ENCODE data around the gene KIF20A.
"Not testable (repeated sequence)": the region's sequence is repeated elsewhere in the genome, so short reads cannot be mapped to it uniquely, and the experiment has no call there.

The KIF20A gene

GRCh38 chr5:138186002-138186447 lies 7.1 kb downstream of the KIF20A start:
- H3K9ac ChIP-seq (ENCODE audit: low read length), result no peak overlapping the region
- H3K9me3 ChIP-seq (ENCODE audit: control insufficient read depth, low read length), result no peaks in the 10 kb centered on the region
- H3K27me3 ChIP-seq (replicated peaks; ENCODE audit: control insufficient read depth, insufficient read depth, low read length), result no peaks in the 10 kb centered on the region
- no peak overlapping the region for H3K4me3 ChIP-seq (ENCODE audit: low read length)
- H3K4me1 ChIP-seq (ENCODE audit: control insufficient read depth, insufficient read depth, low read length), result no peaks in the 10 kb centered on the region
- peaks cover 73% of the 10 kb centered on the region for H3K36me3 ChIP-seq (ENCODE audit: control insufficient read depth, insufficient read depth, low read length, severe bottlenecking)
- no peak for DNase-seq (ENCODE audit: low read depth)

GRCh38 chr5:138188626-138189025 lies 9.7 kb downstream of the KIF20A start:
- Histone ChIP-seq H3K4me3 (ENCODE audit: low read length) (no peak overlapping the region), H3K27me3 (replicated peaks; ENCODE audit: control insufficient read depth, insufficient read depth, low read length) (no peaks in the 10 kb centered on the region), H3K4me1 (ENCODE audit: control insufficient read depth, insufficient read depth, low read length) (no peaks in the 10 kb centered on the region), H3K9me3 (ENCODE audit: control insufficient read depth, low read length) (no peaks in the 10 kb centered on the region), H3K36me3 (ENCODE audit: control insufficient read depth, insufficient read depth, low read length, severe bottlenecking) (peaks cover 88% of the 10 kb centered on the region), H3K9ac (ENCODE audit: low read length) (no peak overlapping the region)
- DNase-seq (ENCODE audit: low read depth), result no peak

GRCh38 chr5:138192826-138193225 lies 13.9 kb downstream of the KIF20A start:
- Histone ChIP-seq H3K36me3 (ENCODE audit: control insufficient read depth, insufficient read depth, low read length, severe bottlenecking) (peaks cover 54% of the 10 kb centered on the region), H3K4me1 (ENCODE audit: control insufficient read depth, insufficient read depth, low read length) (no peaks in the 10 kb centered on the region), H3K27me3 (replicated peaks; ENCODE audit: control insufficient read depth, insufficient read depth, low read length) (no peaks in the 10 kb centered on the region), H3K9ac (ENCODE audit: low read length) (no peak overlapping the region), H3K4me3 (ENCODE audit: low read length) (no peak overlapping the region), H3K9me3 (ENCODE audit: control insufficient read depth, low read length) (no peaks in the 10 kb centered on the region)
- no peak for DNase-seq (ENCODE audit: low read depth)

- not testable (repeated sequence) for DNase-seq (ENCODE audit: low read depth); H3K27me3 ChIP-seq (replicated peaks; ENCODE audit: control insufficient read depth, insufficient read depth, low read length); H3K4me1 ChIP-seq (ENCODE audit: control insufficient read depth, insufficient read depth, low read length); H3K4me3 ChIP-seq (ENCODE audit: low read length); H3K9ac ChIP-seq (ENCODE audit: low read length); H3K9me3 ChIP-seq (ENCODE audit: control insufficient read depth, low read length)
- H3K36me3 ChIP-seq (ENCODE audit: control insufficient read depth, insufficient read depth, low read length, severe bottlenecking), result peaks cover 54% of the 10 kb centered on the region
Observed at GRCh38 chr5:138193859-138194258, 14.9 kb downstream of the KIF20A start.

- peaks cover 12% of the 10 kb centered on the region for H3K4me1 ChIP-seq (ENCODE audit: control insufficient read depth, insufficient read depth, low read length)
- DNase-seq (ENCODE audit: low read depth), result no peak
- no peak overlapping the region for H3K9ac ChIP-seq (ENCODE audit: low read length)
- H3K4me3 ChIP-seq (ENCODE audit: low read length), result no peak overlapping the region
- no peaks in the 10 kb centered on the region for H3K9me3 ChIP-seq (ENCODE audit: control insufficient read depth, low read length)
- H3K36me3 ChIP-seq (ENCODE audit: control insufficient read depth, insufficient read depth, low read length, severe bottlenecking), result peaks cover 12% of the 10 kb centered on the region
- no peaks in the 10 kb centered on the region for H3K27me3 ChIP-seq (replicated peaks; ENCODE audit: control insufficient read depth, insufficient read depth, low read length)
Observed at GRCh38 chr5:138210985-138211384, 32.1 kb downstream of the KIF20A start.

GRCh38 chr5:138212828-138213160 lies 33.9 kb downstream of the KIF20A start:
- Histone ChIP-seq H3K4me3 (ENCODE audit: low read length) (peak overlapping the region; percentile 96), H3K4me1 (ENCODE audit: control insufficient read depth, insufficient read depth, low read length) (peaks cover 12% of the 10 kb centered on the region), H3K9ac (ENCODE audit: low read length) (peak overlapping the region; percentile 95), H3K36me3 (ENCODE audit: control insufficient read depth, insufficient read depth, low read length, severe bottlenecking) (no peaks in the 10 kb centered on the region), H3K27me3 (replicated peaks; ENCODE audit: control insufficient read depth, insufficient read depth, low read length) (no peaks in the 10 kb centered on the region), H3K9me3 (ENCODE audit: control insufficient read depth, low read length) (no peaks in the 10 kb centered on the region)
- DNase-seq (ENCODE audit: low read depth), result peak; percentile 58

- H3K36me3 ChIP-seq (ENCODE audit: control insufficient read depth, insufficient read depth, low read length, severe bottlenecking), result no peaks in the 10 kb centered on the region
- peak; percentile 99 for DNase-seq (ENCODE audit: low read depth)
- H3K4me1 ChIP-seq (ENCODE audit: control insufficient read depth, insufficient read depth, low read length), result peaks cover 12% of the 10 kb centered on the region
- peak within 1 kb of the TSS; percentile 96 for H3K4me3 ChIP-seq (ENCODE audit: low read length)
- H3K9ac ChIP-seq (ENCODE audit: low read length), result peak within 1 kb of the TSS; percentile 95
- no peaks in the 10 kb centered on the region for H3K9me3 ChIP-seq (ENCODE audit: control insufficient read depth, low read length)
- H3K27me3 ChIP-seq (replicated peaks; ENCODE audit: control insufficient read depth, insufficient read depth, low read length), result no peaks in the 10 kb centered on the region
Observed at GRCh38 chr5:138213161-138214029, 34.5 kb downstream of the KIF20A start, which contains the start of gene CDC23. CDC23 (minus strand) TSS chr5:138213323; CDS start chr5:138213312, 11 bp downstream.

GRCh38 chr5:138216799-138217198 lies 37.9 kb downstream of the KIF20A start:
- Histone ChIP-seq H3K4me3 (ENCODE audit: low read length) (no peak overlapping the region), H3K9ac (ENCODE audit: low read length) (no peak overlapping the region), H3K27me3 (replicated peaks; ENCODE audit: control insufficient read depth, insufficient read depth, low read length) (peaks cover 5% of the 10 kb centered on the region), H3K4me1 (ENCODE audit: control insufficient read depth, insufficient read depth, low read length) (peaks cover 11% of the 10 kb centered on the region), H3K36me3 (ENCODE audit: control insufficient read depth, insufficient read depth, low read length, severe bottlenecking) (no peaks in the 10 kb centered on the region), H3K9me3 (ENCODE audit: control insufficient read depth, low read length) (no peaks in the 10 kb centered on the region)
- DNase-seq (ENCODE audit: low read depth), result no peak

- peaks cover 19% of the 10 kb centered on the region for H3K27me3 ChIP-seq (replicated peaks; ENCODE audit: control insufficient read depth, insufficient read depth, low read length)
- no peaks in the 10 kb centered on the region for H3K36me3 ChIP-seq (ENCODE audit: control insufficient read depth, insufficient read depth, low read length, severe bottlenecking)
- peaks cover 19% of the 10 kb centered on the region for H3K9me3 ChIP-seq (ENCODE audit: control insufficient read depth, low read length)
- no peak overlapping the region for H3K9ac ChIP-seq (ENCODE audit: low read length)
- peaks cover 2% of the 10 kb centered on the region for H3K4me1 ChIP-seq (ENCODE audit: control insufficient read depth, insufficient read depth, low read length)
- DNase-seq (ENCODE audit: low read depth), result no peak
- no peak overlapping the region for H3K4me3 ChIP-seq (ENCODE audit: low read length)
Observed at GRCh38 chr5:138223532-138223931, 44.6 kb downstream of the KIF20A start.

GRCh38 chr5:138224712-138225111 lies 45.8 kb downstream of the KIF20A start:
- H3K4me3 ChIP-seq (ENCODE audit: low read length), result no peak overlapping the region
- peaks cover 19% of the 10 kb centered on the region for H3K9me3 ChIP-seq (ENCODE audit: control insufficient read depth, low read length)
- peaks cover 2% of the 10 kb centered on the region for H3K4me1 ChIP-seq (ENCODE audit: control insufficient read depth, insufficient read depth, low read length)
- H3K36me3 ChIP-seq (ENCODE audit: control insufficient read depth, insufficient read depth, low read length, severe bottlenecking), result no peaks in the 10 kb centered on the region
- no peak overlapping the region for H3K9ac ChIP-seq (ENCODE audit: low read length)
- DNase-seq (ENCODE audit: low read depth), result no peak
- peaks cover 19% of the 10 kb centered on the region for H3K27me3 ChIP-seq (replicated peaks; ENCODE audit: control insufficient read depth, insufficient read depth, low read length)

GRCh38 chr5:138226910-138227309 lies 48.0 kb downstream of the KIF20A start:
- Histone ChIP-seq H3K9me3 (ENCODE audit: control insufficient read depth, low read length) (peaks cover 19% of the 10 kb centered on the region), H3K4me1 (ENCODE audit: control insufficient read depth, insufficient read depth, low read length) (peaks cover 20% of the 10 kb centered on the region), H3K9ac (ENCODE audit: low read length) (no peak overlapping the region), H3K27me3 (replicated peaks; ENCODE audit: control insufficient read depth, insufficient read depth, low read length) (peaks cover 15% of the 10 kb centered on the region), H3K36me3 (ENCODE audit: control insufficient read depth, insufficient read depth, low read length, severe bottlenecking) (no peaks in the 10 kb centered on the region), H3K4me3 (ENCODE audit: low read length) (no peak overlapping the region)
- no peak for DNase-seq (ENCODE audit: low read depth)

Measured in adipocyte (in vitro differentiated cells).